IPS-18a (cell line): Measurements from ENCODE around the gene S100A9.
"Not testable (repeated sequence)": the region's sequence is repeated elsewhere in the genome, so short reads cannot be mapped to it uniquely, and the experiment has no call there.

Experiments used
- H3K27ac ChIP-seq: one replicate; pipeline ENCODE4 v1.5.1; 2013; ENCODE audit warnings: low read length
- H3K27me3 ChIP-seq: one replicate; pipeline ENCODE4 v1.6.1; 2013; ENCODE audit warnings: mild to moderate bottlenecking, low read length; ENCODE audit not compliant: control insufficient read depth, insufficient read depth
- H3K36me3 ChIP-seq: one replicate; pipeline ENCODE4 v1.6.1; 2013; ENCODE audit warnings: low read depth, low read length; ENCODE audit not compliant: control insufficient read depth
- H3K4me1 ChIP-seq: one replicate; pipeline ENCODE4 v1.6.1; 2013; ENCODE audit warnings: low read depth, low read length; ENCODE audit not compliant: control insufficient read depth
- H3K4me3 ChIP-seq: one replicate; pipeline ENCODE4 v1.5.1; 2013; ENCODE audit warnings: low read length
- H3K9ac ChIP-seq: one replicate; pipeline ENCODE4 v1.6.1; 2013; ENCODE audit warnings: mild to moderate bottlenecking, low read length, moderate library complexity
- H3K9me3 ChIP-seq: one replicate; pipeline ENCODE4 v1.6.1; 2013; ENCODE audit warnings: low read depth, low read length; ENCODE audit not compliant: control insufficient read depth

Gene S100A9

GRCh38 chr1:153346077-153346723, 11.5 kb upstream of the S100A9 start:
- H3K27me3 ChIP-seq: no peaks in the 10 kb centered on the region
- no peak overlapping the region for H3K4me3 ChIP-seq
- H3K4me1 ChIP-seq: no peaks in the 10 kb centered on the region
- no peaks in the 10 kb centered on the region for H3K36me3 ChIP-seq
- H3K27ac ChIP-seq: no peak overlapping the region
- no peaks in the 10 kb centered on the region for H3K9me3 ChIP-seq
- no peak overlapping the region for H3K9ac ChIP-seq

- H3K27ac ChIP-seq, H3K27me3 ChIP-seq, H3K4me1 ChIP-seq, H3K36me3 ChIP-seq, H3K9ac ChIP-seq, H3K9me3 ChIP-seq, H3K4me3 ChIP-seq: not testable (repeated sequence)
Measured at GRCh38 chr1:153347049-153347448, 10.6 kb upstream of the S100A9 start.

GRCh38 chr1:153347856-153348255, 9.8 kb upstream of the S100A9 start:
- H3K27ac ChIP-seq: no peak overlapping the region
- H3K27me3 ChIP-seq: no peaks in the 10 kb centered on the region

DNA sequence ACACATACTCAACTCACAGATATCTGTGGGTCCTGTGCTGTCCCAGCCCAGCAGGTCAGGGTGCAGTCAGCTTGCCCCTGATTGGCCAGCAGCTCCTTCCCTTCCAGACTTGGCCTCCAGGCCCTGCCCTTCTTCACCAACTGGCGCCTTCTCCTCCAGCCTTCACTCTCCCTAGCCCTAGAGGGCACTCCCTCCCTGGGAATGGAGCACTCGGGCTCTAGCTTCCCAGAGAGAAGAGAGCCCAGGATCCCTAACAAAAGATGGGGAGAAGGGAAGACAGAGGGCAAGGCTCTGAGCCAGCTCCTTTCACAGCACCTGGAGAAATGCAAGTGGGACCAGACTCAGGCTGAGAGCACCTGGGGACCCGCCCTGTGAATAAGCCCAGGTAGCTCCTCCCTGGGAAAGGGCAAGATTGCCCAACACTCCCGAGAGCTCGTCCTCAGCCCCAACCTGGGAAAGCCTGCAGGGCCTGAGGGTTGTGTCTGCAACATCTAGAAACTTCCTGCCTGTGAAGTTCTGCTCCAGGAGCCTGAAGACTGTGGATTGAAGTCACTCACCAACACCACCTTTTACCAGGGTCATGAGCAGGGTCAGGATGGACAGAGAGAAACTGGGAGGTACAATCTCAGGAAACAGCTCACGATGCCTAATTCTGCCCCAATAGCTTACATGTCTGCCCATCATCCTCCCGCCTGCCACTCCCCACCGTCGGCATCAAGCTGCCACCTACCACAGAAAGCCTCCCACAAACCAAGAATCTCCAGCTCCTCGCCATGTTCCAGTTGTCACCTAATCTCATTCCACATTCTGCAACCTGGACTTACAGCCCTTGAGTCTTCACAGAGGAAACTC, 8.9 kb upstream of the S100A9 start, which contains the start of gene PGLYRP4:
PGLYRP4 (minus strand) TSS at position 331 of the 852 bp plus-strand sequence. CDS start 909 bp downstream, outside the sequence.
- Histone ChIP-seq H3K4me3 (no peak within 1 kb of the TSS), H3K36me3 (no peaks in the 10 kb centered on the region), H3K27ac (no peak within 1 kb of the TSS), H3K27me3 (no peaks in the 10 kb centered on the region), H3K9me3 (no peaks in the 10 kb centered on the region), H3K9ac (no peak within 1 kb of the TSS), H3K4me1 (no peaks in the 10 kb centered on the region)

More at GRCh38 chr1:153347856-153348255, 9.8 kb upstream of the S100A9 start:
- H3K9me3 ChIP-seq: no peaks in the 10 kb centered on the region
- H3K36me3 ChIP-seq: no peaks in the 10 kb centered on the region
- no peak overlapping the region for H3K9ac ChIP-seq
- H3K4me3 ChIP-seq: no peak overlapping the region
- H3K4me1 ChIP-seq: no peaks in the 10 kb centered on the region

DNA sequence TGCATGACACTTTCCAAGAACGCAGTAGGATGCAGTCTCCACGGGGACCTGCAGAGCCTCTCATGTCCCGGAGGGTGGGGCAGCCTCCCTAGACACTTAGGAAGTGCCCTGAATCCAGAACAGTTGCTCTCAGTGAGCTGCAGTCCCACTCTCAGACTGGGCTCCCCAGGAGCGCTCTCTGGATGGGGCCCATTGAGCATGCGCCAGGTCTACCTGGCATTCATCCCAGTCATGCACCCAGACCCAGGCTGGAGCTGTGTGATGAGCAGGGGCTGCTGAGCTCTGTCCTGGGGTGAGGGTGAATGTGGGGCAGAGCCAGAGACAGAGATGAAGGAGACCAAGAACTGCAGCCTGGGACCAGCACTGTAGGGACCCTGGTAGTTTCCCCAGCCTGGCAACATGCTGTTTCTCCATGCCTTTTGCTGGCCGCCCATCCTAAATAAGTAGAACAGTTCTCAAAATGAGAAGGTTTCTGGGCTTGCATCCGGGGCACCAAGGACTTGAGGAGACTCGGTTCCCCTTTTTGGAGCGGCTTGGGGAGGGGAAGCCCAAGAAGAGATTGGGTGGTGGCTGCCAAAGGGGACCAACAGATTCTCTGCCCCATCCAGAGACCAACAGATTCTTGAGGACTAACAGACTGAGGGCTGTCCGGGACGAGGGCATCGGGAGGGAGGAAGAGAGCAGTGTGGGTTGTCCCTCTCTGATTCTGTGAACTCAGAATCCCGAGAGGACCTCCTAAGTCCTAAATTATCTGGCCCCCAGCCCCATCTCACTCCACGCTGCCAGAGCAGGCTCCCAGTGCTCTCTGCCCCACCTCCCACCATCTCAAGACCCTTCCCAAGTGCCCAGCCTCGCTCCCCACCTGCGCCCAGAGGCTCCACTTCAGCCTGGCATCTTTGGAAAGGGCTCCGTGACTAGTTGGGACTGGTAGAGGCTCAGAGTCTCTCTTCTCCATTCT, 8.0 kb upstream of the S100A9 start:
- Histone ChIP-seq H3K9me3 (no peaks in the 10 kb centered on the region), H3K27ac (no peak overlapping the region), H3K9ac (no peak overlapping the region), H3K27me3 (no peaks in the 10 kb centered on the region), H3K4me1 (no peaks in the 10 kb centered on the region), H3K36me3 (no peaks in the 10 kb centered on the region), H3K4me3 (no peak overlapping the region)

GRCh38 chr1:153350321-153350957, 7.2 kb upstream of the S100A9 start:
- H3K27me3 ChIP-seq: no peaks in the 10 kb centered on the region
- H3K27ac ChIP-seq: no peak overlapping the region
- no peak overlapping the region for H3K4me3 ChIP-seq

GRCh38 chr1:153352523-153352922, 5.1 kb upstream of the S100A9 start:
- Histone ChIP-seq H3K27me3 (no peaks in the 10 kb centered on the region), H3K27ac (no peak overlapping the region), H3K4me1 (no peaks in the 10 kb centered on the region), H3K9ac (no peak overlapping the region), H3K36me3 (no peaks in the 10 kb centered on the region), H3K9me3 (no peaks in the 10 kb centered on the region), H3K4me3 (no peak overlapping the region)

More at GRCh38 chr1:153350321-153350957, 7.2 kb upstream of the S100A9 start:
- Histone ChIP-seq H3K9me3 (no peaks in the 10 kb centered on the region), H3K9ac (no peak overlapping the region), H3K36me3 (no peaks in the 10 kb centered on the region), H3K4me1 (no peaks in the 10 kb centered on the region)

GRCh38 chr1:153353226-153353947, 4.3 kb upstream of the S100A9 start:
- Histone ChIP-seq H3K4me3 (no peak overlapping the region), H3K27ac (no peak overlapping the region), H3K9ac (no peak overlapping the region), H3K4me1 (no peaks in the 10 kb centered on the region), H3K36me3 (no peaks in the 10 kb centered on the region), H3K9me3 (no peaks in the 10 kb centered on the region), H3K27me3 (no peaks in the 10 kb centered on the region)

DNA sequence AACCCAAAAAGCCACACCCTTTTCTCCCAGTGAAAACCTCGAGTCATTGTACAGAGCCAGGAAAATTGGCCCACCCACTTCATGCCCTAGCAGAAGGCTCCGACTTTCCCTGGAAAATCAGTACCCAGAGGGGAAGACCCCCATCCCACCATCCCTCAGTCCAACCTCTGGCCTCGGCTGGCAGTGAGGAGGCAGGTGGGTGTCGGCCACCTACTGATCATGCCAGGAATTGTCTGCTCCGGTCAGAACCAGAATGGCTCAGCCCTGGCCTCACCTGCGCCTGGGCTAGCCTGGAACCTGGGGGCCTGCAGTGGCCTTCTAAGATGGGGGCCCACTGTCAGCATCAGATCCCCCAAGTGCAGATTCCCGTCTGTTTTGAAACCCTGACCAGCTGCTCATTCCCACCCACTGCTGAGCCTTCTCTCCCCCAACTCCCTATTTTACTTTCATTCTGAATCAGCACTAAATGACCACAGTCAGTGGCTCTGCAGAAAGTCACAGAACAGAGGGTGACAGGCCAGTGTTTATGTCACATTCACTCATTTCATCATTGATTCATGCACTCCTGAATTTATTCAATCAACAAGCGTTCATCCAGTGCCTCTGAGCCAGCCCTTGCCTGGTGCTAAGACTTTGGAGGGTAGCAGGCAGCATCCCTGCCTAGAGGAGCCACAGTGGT, 3.0 kb upstream of the S100A9 start:
- H3K27ac ChIP-seq: no peak overlapping the region
- no peaks in the 10 kb centered on the region for H3K9me3 ChIP-seq
- H3K36me3 ChIP-seq: no peaks in the 10 kb centered on the region
- no peaks in the 10 kb centered on the region for H3K4me1 ChIP-seq
- no peak overlapping the region for H3K9ac ChIP-seq
- H3K4me3 ChIP-seq: no peak overlapping the region
- no peaks in the 10 kb centered on the region for H3K27me3 ChIP-seq

DNA sequence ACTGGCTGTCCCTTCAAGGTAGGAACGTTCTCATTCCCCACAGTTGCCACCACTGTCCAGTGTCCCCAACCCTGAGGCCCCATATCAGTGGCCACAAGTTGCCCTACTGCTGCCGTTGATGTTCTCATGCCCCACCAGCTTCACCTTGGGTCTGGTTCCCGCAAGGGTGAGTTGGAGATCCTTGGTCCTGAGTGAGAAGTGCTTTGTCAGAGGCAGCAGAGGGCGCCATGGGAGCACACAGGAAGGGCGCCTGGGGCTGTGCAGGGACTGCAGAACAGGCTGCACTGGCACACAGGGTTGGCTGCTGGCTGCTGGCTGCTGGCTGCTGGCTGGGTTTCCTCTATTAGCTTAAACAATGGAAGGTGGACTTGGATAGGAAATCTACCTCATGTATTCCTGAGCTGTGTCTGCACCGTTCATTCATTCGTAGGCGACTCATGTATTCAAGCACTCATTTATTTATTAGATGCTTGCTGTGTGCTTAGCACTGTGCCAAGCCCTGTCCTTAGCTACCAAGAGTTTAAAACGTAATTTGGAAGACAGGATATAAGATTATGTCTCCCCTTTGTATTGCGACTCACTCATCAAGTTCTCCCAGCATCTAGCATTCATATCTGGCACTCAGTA, 2.1 kb upstream of the S100A9 start:
- H3K4me1 ChIP-seq: no peaks in the 10 kb centered on the region
- H3K4me3 ChIP-seq: no peak overlapping the region
- no peaks in the 10 kb centered on the region for H3K9me3 ChIP-seq
- H3K27ac ChIP-seq: no peak overlapping the region
- H3K27me3 ChIP-seq: no peaks in the 10 kb centered on the region
- no peaks in the 10 kb centered on the region for H3K36me3 ChIP-seq
- H3K9ac ChIP-seq: no peak overlapping the region
